H1 (cell line): ENCODE measurements around the gene SHANK2. TPM values are rescaled to one million over a fixed set of nuclear protein-coding genes. Genes with fewer than 3 reads are reported as not detected.
A peak's percentile ranks its signal among the peaks of the same experiment; 100 is the strongest.

Experiments
- CTCF ChIA-PET: fragments of 300-600 bp; sonication (Branson Sonifier 250); formaldehyde crosslinking; loops from one replicate; lab custom pipeline; 2021; ENCODE audit not compliant: partially characterized antibody; lab: Charles Lee
- POLR2A ChIA-PET: fragments of 300-600 bp; sonication (Branson Sonifier 250); formaldehyde crosslinking; loops from one replicate; lab custom pipeline; 2021; ENCODE audit warnings: inconsistent platforms; ENCODE audit not compliant: partially characterized antibody; lab: Charles Lee
- DNase-seq, 2 experiments: peaks; one replicate each; pipeline versions ENCODE4 v3.0.0 to v3.0.0-alpha.2; 2010 to 2022; ENCODE audit warnings: low spot score in 2 of 2, low read depth in 1 of 2, mixed read lengths in 1 of 2
- FAIRE-seq: peaks from 2 replicates; lab custom pipeline; 2011; peaks lifted over from hg19 to GRCh38; lab: Jason Lieb, UNC
- H2AFZ ChIP-seq: 2 replicates; pipeline ENCODE4 v1.8.1; 2012; ENCODE audit warnings: low read length, inconsistent platforms
- H2AK5ac ChIP-seq: 2 replicates; pipeline ENCODE4 v1.6.1; 2013; ENCODE audit warnings: low read depth, low read length
- H2BK120ac ChIP-seq: replicated peaks from 2 replicates; pipeline ENCODE3; 2013; ENCODE audit warnings: low read depth, low read length, inconsistent platforms
- H2BK12ac ChIP-seq: 2 replicates; pipeline ENCODE4 v1.6.1; 2013; ENCODE audit warnings: low read depth, low read length
- H2BK15ac ChIP-seq: 2 replicates; pipeline ENCODE4 v1.6.1; 2013; ENCODE audit warnings: low read length
- H2BK20ac ChIP-seq: 2 replicates; pipeline ENCODE4 v1.6.1; 2013; ENCODE audit warnings: low read length
- H2BK5ac ChIP-seq: 2 replicates; pipeline ENCODE4 v1.6.1; 2013; ENCODE audit warnings: low read depth, low read length
- H3K14ac ChIP-seq: 2 replicates; pipeline ENCODE4 v1.6.1; 2013; ENCODE audit warnings: inconsistent platforms; ENCODE audit not compliant: insufficient read length
- H3K18ac ChIP-seq: 2 replicates; pipeline ENCODE4 v1.6.1; 2013; ENCODE audit warnings: low read length; ENCODE audit errors: extremely low read depth
- H3K23ac ChIP-seq: 2 replicates; pipeline ENCODE4 v1.6.1; 2013; ENCODE audit warnings: inconsistent platforms; ENCODE audit not compliant: insufficient read length
- H3K23me2 ChIP-seq: 2 replicates; pipeline ENCODE4 v1.6.1; 2013; ENCODE audit warnings: low read depth, low read length
- H3K27ac ChIP-seq: 2 replicates; pipeline ENCODE4 v1.6.1; 2011; ENCODE audit warnings: low read depth, low read length, inconsistent platforms
- H3K27me3 ChIP-seq, 4 experiments: replicated peaks in 1 of 4; 1 replicate in 1 of 4; 2 replicates in 3 of 4; pipeline versions ENCODE4 v1.6.1 to v1.8.1; 2011 to 2013; ENCODE audit warnings: low read length in 3 of 4, mild to moderate bottlenecking in 3 of 4, inconsistent platforms in 2 of 4, mixed read lengths in 2 of 4, moderate library complexity in 1 of 4; ENCODE audit not compliant: control insufficient read depth in 3 of 4, insufficient read depth in 3 of 4; ENCODE audit errors: extremely low read depth in 1 of 4
- H3K36me3 ChIP-seq, 4 experiments: 2 replicates each; pipeline versions ENCODE4 v1.6.1 to v1.8.1; 2011 to 2013; ENCODE audit warnings: mild to moderate bottlenecking in 4 of 4, low read length in 3 of 4, moderate library complexity in 2 of 4, control low read depth in 1 of 4, inconsistent platforms in 1 of 4; ENCODE audit not compliant: insufficient read depth in 4 of 4, control insufficient read depth in 2 of 4
- H3K4ac ChIP-seq: replicated peaks from 2 replicates; pipeline ENCODE3; 2013; ENCODE audit warnings: low read length, low read depth, mixed read lengths, inconsistent platforms; ENCODE audit not compliant: insufficient read length
- H3K4me1 ChIP-seq, 4 experiments: replicated peaks in 1 of 4; 1 replicate in 1 of 4; 2 replicates in 3 of 4; pipeline versions ENCODE4 v1.6.1 to v1.8.1; 2011 to 2013; ENCODE audit warnings: low read length in 3 of 4, inconsistent platforms in 2 of 4, mixed read lengths in 1 of 4; ENCODE audit not compliant: insufficient read depth in 4 of 4, control insufficient read depth in 3 of 4
- H3K4me2 ChIP-seq, 2 experiments: 2 replicates each; pipeline versions ENCODE4 v1.6.1 to v1.8.1; 2011 to 2013; ENCODE audit warnings: low read depth in 2 of 2, low read length in 2 of 2, control low read depth in 1 of 2, inconsistent platforms in 1 of 2, mild to moderate bottlenecking in 1 of 2; ENCODE audit not compliant: insufficient read depth in 1 of 2
- H3K4me3 ChIP-seq, 4 experiments: fragments of 200-600, 300-600 bp in 1 of 4; sonication (generic), shearing (Covaris generic), sonication (Bioruptor Twin) in 1 of 4; 2 replicates each; pipeline versions ENCODE4 v1.5.1 to v1.8.1; 2011 to 2016; ENCODE audit warnings: low read length in 4 of 4, low read depth in 3 of 4, control low read depth in 2 of 4, inconsistent platforms in 2 of 4, mild to moderate bottlenecking in 2 of 4, mixed read lengths in 1 of 4, moderate library complexity in 1 of 4; ENCODE audit not compliant: insufficient read depth in 2 of 4; ENCODE audit errors: extremely low read depth in 1 of 4
- H3K56ac ChIP-seq: replicated peaks from 2 replicates; pipeline ENCODE3; 2013; ENCODE audit warnings: low read depth, mild to moderate bottlenecking, mixed read lengths, low read length, inconsistent platforms; ENCODE audit not compliant: insufficient read length
- H3K79me1 ChIP-seq: 2 replicates; pipeline ENCODE4 v1.6.1; 2013; ENCODE audit warnings: low read depth, low read length, control low read depth
- H3K79me2 ChIP-seq, 2 experiments: 2 replicates each; pipeline versions ENCODE4 v1.6.1 to v1.8.1; 2012 to 2013; ENCODE audit warnings: low read length in 2 of 2, mild to moderate bottlenecking in 2 of 2, inconsistent platforms in 1 of 2; ENCODE audit not compliant: insufficient read depth in 2 of 2, control insufficient read depth in 1 of 2
- H3K9ac ChIP-seq, 4 experiments: replicated peaks in 1 of 4; 1 replicate in 1 of 4; 2 replicates in 3 of 4; pipeline versions ENCODE4 v1.6.1 to v1.8.1; 2011 to 2013; ENCODE audit warnings: low read depth in 3 of 4, low read length in 3 of 4, control low read depth in 2 of 4, mild to moderate bottlenecking in 2 of 4, moderate library complexity in 2 of 4, inconsistent platforms in 1 of 4; ENCODE audit errors: extremely low read depth in 1 of 4
- H3K9me3 ChIP-seq, 2 experiments: 2 replicates each; pipeline versions ENCODE4 v1.6.1 to v1.8.1; 2012 to 2013; ENCODE audit warnings: mild to moderate bottlenecking in 2 of 2, moderate library complexity in 2 of 2, control low read depth in 1 of 2, inconsistent platforms in 1 of 2, low read depth in 1 of 2, low read length in 1 of 2, mixed read lengths in 1 of 2; ENCODE audit not compliant: insufficient read depth in 2 of 2
- H4K20me1 ChIP-seq, 2 experiments: replicated peaks in 1 of 2; 2 replicates each; pipeline versions ENCODE3 to v1.8.1; 2011 to 2013; ENCODE audit warnings: inconsistent platforms in 2 of 2, low read length in 2 of 2, mild to moderate bottlenecking in 1 of 2; ENCODE audit not compliant: insufficient read depth in 2 of 2, control insufficient read depth in 1 of 2
- H4K5ac ChIP-seq: 2 replicates; pipeline ENCODE4 v1.6.1; 2013; ENCODE audit warnings: low read length, low read depth, mixed read lengths, inconsistent platforms; ENCODE audit not compliant: insufficient read length
- H4K8ac ChIP-seq: 2 replicates; pipeline ENCODE4 v1.8.0; 2013; ENCODE audit warnings: mild to moderate bottlenecking, moderate library complexity, low read length, inconsistent platforms; ENCODE audit not compliant: insufficient read depth; ENCODE audit errors: extremely low read depth
- H4K91ac ChIP-seq: replicated peaks from 2 replicates; pipeline ENCODE3; 2013; ENCODE audit warnings: low read length, mixed read lengths, inconsistent platforms; ENCODE audit not compliant: insufficient read length
- SUZ12 ChIP-seq: fragments of 200-600 bp; sonication (generic); IDR thresholded peaks from 2 replicates; pipeline ENCODE4 v1.6.1; 2012; ENCODE audit warnings: mild to moderate bottlenecking, inconsistent platforms, low read length, moderate library complexity, mixed read lengths
- WGBS, 2 experiments: shearing (Covaris generic) in 1 of 2; methylation state at CpG; one replicate each; pipeline versions ENCODE4 v1.1.6 to v1.1.7; 2013 to 2015; ENCODE audit warnings: low lambda C conversion rate in 2 of 2, mixed read lengths in 2 of 2, inconsistent platforms in 1 of 2, low coverage in 1 of 2, missing lambda C conversion rate in 1 of 2; ENCODE audit not compliant: insufficient replicate concordance in 2 of 2, insufficient coverage in 1 of 2, insufficient read length in 1 of 2; ENCODE audit errors: extremely low coverage in 1 of 2, missing lambda C conversion rate in 1 of 2; 5-methylcytosine and 5-hydroxymethylcytosine counted together
- polyA plus RNA-seq, 7 experiments: library from polyadenylated mRNA; depleted of rRNA in 3 of 7; stranded (reverse) in 5 of 7; unstranded in 2 of 7; fragments of >200 nt in 5 of 7; fragments of 200-250 nt in 2 of 7; gene quantifications; 1 replicate in 5 of 7; 2 replicates in 1 of 7; 4 replicates in 1 of 7; pipeline versions ENCODE4 v1.2.1 to v1.2.3, GENCODE V29; 2011 to 2013; ENCODE audit warnings: missing spikeins in 2 of 7, mixed read lengths in 2 of 7
- total RNA-seq: library from RNA; stranded (reverse); fragmentation: NEBNext Ultra II Directional; extraction: Animal tissue kit (Norgen Biotek cat#: 25700); gene quantifications from 2 replicates; pipeline ENCODE4 v1.2.1, GENCODE V29; 2021

SHANK2 gene
- total and polyA plus RNA-seq, 2 of the 8 experiments (the other 6 are each of a cell fraction or from before 2014, with no cell fraction given), result 10.1 to 54.2 TPM

DNA sequence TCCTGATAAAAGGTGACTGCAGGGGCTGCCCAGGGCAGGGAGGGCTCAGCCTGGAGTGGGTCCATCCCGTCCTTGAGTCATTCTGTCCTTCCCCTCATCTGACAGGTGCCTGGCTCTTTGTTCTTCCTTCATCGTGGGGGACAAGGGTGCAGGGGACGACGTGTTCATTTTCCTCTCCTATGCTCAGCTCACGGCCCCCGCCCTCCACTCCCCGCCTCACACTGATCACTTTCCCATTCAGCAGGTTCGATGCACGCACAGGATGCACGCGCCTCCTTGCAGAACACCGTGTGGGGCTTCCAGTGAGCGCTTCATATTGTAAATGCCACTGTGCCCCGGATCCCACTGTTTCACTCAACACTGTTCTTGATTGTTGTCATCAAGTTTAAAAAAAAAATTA lies 32.7 kb upstream of the SHANK2 start:
- no peaks in the 10 kb centered on the region for H3K79me2 ChIP-seq
- H3K9ac ChIP-seq, result no peak overlapping the region
- no peak overlapping the region for H3K56ac ChIP-seq
- H3K23me2 ChIP-seq, result no peaks in the 10 kb centered on the region
- no peak for TF ChIP-seq SUZ12
- no peak for FAIRE-seq
- H2AFZ ChIP-seq, result no peak overlapping the region
- DNase-seq, result no peak
- no peaks in the 10 kb centered on the region for H3K36me3 ChIP-seq
- H4K5ac ChIP-seq, result no peak overlapping the region
- no peaks in the 10 kb centered on the region; a peak in 1 of 7 replicates for H3K27me3 ChIP-seq
- no peak overlapping the region for H2BK5ac ChIP-seq
- H3K4me3 ChIP-seq, result no peak overlapping the region
- ChIA-PET POLR2A (no interaction called here), CTCF (no interaction called here)
- H2BK15ac ChIP-seq, result no peak overlapping the region
- no peak overlapping the region for H3K18ac ChIP-seq
- no peak overlapping the region for H2BK120ac ChIP-seq
- 0 out of 2 replicates have a peak overlapping the region, but pooled peaks have one; percentile 17 for H2BK12ac ChIP-seq
- H2AK5ac ChIP-seq, result no peak overlapping the region
- H4K20me1 ChIP-seq, result peaks cover 0 to 1% of the 10 kb centered on the region in 2 experiments
- no peaks in the 10 kb centered on the region for H3K79me1 ChIP-seq
- no peak overlapping the region for H2BK20ac ChIP-seq
- H3K27ac ChIP-seq, result no peak overlapping the region
- no peak overlapping the region for H3K4ac ChIP-seq
- H4K91ac ChIP-seq, result no peak overlapping the region
- peaks cover 2 to 3% of the 10 kb centered on the region in 2 experiments; a peak in 1 of 4 replicates for H3K9me3 ChIP-seq
- no peak overlapping the region for H3K14ac ChIP-seq
- peaks cover 0 to 3% (median 0%) of the 10 kb centered on the region in 4 experiments; a peak in 1 of 7 replicates for H3K4me1 ChIP-seq
- no peak overlapping the region for H3K23ac ChIP-seq
- H3K4me2 ChIP-seq, result no peak overlapping the region
- WGBS, 2 experiments, result 78% methylated on average over 14 of the region's 14 CpGs; no CpG with 5 or more reads in 1 of the 2 experiments
- no peak overlapping the region for H4K8ac ChIP-seq
